HG02840 (cell line): ENCODE results near the gene TMEM259.

ENCODE experiments used
- ATAC-seq: cut with Tn5 transposase; IDR thresholded peaks from one replicate; pipeline ENCODE4 v1.9.1; 2021; ENCODE audit warnings: mild to moderate bottlenecking, moderate library complexity, moderate number of reproducible peaks; ENCODE audit not compliant: unreplicated experiment, low FRiP score

TMEM259 gene

DNA sequence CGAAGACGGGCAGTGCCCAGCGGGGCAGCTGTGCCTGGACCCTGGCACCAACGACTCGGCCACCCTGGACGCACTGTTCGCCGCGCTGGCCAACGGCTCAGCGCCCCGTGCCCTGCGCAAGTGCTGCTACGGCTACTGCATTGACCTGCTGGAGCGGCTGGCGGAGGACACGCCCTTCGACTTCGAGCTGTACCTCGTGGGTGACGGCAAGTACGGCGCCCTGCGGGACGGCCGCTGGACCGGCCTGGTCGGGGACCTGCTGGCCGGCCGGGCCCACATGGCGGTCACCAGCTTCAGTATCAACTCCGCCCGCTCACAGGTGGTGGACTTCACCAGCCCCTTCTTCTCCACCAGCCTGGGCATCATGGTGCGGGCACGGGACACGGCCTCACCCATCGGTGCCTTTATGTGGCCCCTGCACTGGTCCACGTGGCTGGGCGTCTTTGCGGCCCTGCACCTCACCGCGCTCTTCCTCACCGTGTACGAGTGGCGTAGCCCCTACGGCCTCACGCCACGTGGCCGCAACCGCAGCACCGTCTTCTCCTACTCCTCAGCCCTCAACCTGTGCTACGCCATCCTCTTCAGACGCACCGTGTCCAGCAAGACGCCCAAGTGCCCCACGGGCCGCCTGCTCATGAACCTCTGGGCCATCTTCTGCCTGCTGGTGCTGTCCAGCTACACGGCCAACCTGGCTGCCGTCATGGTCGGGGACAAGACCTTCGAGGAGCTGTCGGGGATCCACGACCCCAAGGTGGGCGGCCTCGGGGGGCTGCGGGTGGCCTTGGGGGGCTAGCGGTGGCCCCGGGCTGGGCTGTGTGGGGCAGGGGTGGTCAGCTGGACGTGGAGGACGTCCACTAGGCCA is 15.9 kb downstream of the TMEM259 start:
- no peak for ATAC-seq

DNA sequence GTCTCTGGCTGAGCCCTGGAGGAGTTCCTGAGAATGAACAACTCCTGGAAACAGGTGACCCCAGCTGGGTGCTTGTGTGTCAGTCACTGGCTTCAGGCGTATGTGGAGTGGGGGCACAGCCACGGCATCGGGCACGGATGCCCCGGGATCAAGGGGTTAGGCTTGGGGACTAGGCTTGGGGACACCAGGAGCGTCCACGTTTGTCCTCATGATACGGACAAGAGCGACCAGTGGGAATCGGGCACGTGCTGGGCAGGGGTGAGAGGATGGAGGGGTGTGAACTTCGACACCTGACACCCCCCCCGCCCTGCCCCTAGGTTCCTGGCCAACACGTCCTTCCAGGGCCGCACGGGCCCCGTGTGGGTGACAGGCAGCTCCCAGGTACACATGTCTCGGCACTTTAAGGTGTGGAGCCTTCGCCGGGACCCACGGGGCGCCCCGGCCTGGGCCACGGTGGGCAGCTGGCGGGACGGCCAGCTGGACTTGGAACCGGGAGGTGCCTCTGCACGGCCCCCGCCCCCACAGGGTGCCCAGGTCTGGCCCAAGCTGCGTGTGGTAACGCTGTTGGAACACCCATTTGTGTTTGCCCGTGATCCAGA is 16.6 kb downstream of the TMEM259 start:
- ATAC-seq: no peak

DNA sequence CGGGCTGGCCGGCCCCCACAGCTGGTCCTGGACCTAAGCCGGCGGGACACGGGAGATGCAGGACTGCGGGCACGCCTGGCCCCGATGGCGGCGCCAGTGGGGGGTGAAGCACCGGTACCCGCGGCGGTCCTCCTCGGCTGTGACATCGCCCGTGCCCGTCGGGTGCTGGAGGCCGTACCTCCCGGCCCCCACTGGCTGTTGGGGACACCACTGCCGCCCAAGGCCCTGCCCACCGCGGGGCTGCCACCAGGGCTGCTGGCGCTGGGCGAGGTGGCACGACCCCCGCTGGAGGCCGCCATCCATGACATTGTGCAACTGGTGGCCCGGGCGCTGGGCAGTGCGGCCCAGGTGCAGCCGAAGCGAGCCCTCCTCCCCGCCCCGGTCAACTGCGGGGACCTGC is 17.6 kb downstream of the TMEM259 start:
- no peak for ATAC-seq

DNA sequence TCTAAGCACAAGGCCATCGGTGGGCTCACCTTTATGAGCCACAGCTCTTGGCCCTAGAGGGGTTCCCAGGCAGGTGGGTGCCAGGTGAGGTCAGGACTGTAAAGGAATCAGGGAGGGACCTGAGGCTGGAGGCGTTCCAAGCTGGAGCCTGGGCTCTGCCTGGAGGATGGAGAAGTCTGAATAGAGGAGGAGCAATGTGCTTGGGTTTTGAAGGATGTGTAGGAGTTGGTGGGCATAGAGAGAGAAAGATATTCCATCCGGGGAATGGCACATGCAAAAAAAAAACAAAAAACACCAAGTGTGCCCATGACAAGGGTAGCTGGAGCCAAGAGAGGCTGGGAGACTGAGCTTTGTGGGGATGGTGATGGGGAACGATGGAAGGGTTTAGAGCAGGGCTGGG is 18.3 kb downstream of the TMEM259 start:
- ATAC-seq: no peak

DNA sequence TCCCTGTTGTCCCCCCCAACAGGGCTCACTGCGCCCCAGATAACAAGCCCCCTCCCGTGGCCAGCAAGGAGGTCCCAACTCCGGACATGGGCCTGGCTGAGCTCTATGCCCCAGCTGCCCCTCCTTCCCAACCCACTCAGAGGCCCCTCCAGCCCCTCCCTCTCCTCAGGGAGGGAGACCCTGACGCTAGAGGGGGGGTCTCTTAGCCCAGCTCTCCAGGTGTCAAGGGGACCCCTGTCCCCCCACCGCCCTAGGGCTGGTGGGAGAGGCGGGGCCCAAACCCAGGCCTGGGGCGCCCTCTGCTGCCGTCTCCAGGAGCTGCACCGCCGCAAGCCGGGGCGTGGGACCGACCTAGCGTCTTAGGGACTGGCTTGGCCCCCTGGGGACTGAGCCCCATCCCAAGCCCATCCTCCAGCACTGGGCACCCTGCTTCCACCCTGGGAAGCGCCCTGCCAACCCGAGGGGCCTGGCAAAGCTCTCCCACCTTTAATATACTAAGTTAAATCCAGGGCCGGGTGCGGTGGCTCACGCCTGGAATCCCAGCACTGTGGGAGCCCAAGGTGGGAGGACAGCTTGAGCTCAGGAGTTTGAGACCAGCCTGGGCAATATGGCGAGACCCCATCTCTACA is 19.3 kb downstream of the TMEM259 start:
- ATAC-seq: no peak

DNA sequence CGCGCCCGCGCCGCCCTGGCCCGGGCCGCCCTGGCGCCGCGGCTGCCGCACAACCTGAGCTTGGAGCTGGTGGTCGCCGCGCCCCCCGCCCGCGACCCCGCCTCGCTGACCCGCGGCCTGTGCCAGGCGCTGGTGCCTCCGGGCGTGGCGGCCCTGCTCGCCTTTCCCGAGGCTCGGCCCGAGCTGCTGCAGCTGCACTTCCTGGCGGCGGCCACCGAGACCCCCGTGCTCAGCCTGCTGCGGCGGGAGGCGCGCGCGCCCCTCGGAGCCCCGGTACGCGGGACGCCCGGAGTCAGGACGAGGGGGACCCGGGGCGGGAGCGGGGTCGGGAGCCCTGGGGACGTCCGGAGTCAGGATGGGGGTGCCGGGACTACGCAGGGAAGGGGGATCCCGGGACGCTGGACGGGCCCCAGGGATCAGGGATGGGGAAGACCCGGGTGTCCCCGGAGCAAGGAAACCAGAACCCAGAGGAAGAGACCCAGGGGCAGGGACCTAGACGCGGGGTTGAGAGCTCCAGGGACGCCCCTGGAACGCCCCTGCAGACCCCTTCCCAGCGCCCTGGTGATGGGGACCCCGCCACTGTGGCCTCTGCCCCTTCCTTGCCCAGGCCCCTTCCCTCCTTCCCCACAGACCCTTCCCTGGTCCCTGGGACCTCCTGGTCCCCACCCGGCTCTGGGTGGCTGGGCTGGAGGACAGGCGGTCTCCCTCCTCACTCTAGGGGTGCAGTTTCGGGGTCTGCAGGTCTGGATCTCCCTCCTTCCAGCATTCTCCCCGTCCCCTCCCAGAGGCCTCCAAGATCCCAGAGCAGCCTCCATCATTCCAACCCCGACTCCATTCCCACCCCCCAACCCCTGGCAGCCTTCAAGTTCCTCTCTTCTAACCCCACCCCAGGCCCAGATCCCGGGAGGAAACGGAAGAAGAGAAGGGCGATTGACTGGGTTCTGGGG is 20.1 kb downstream of the TMEM259 start:
- ATAC-seq: no peak

DNA sequence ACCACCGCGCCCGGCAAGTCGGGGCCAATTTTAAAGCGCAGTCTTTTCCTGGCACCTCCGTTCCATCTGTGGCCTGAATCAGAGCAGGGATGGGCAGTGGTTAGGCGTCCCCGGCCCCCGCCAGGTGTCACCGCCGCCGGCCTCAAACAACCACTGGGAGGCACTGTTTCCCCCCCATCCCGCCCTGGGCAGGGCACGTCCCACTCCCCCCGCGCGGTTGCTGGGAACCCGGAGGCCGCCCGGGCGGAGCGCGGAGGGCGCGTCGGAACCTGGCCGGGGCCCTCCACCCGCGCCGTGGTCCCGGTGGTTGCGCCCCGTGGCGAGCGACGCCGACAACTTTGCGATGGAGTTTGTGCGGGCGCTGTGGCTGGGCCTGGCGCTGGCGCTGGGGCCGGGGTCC is 20.8 kb downstream of the TMEM259 start, which contains the start of gene GRIN3B:
Gene GRIN3B, plus strand, starts transcription at position 325 of the 400 bp plus-strand sequence. Its CDS starts 19 bp downstream, at position 344.
- ATAC-seq: no peak

DNA sequence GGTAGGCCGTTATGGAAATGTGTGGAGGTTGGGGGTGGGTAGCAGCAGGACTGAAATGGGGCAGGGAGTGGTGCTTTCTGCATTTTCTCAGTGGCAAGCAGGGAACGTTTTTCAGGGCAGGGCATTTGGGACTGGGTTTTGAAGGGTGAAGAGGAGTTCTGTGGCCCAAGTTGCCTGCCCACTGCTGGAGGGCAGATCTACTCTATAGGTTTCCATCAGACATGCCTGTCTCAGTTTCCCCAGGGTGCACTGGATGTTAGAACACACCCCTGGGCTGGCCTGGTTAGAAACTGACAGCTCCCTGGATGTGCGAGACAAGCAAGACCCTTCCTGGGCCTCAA is 21.6 kb downstream of the TMEM259 start:
- ATAC-seq: no peak

DNA sequence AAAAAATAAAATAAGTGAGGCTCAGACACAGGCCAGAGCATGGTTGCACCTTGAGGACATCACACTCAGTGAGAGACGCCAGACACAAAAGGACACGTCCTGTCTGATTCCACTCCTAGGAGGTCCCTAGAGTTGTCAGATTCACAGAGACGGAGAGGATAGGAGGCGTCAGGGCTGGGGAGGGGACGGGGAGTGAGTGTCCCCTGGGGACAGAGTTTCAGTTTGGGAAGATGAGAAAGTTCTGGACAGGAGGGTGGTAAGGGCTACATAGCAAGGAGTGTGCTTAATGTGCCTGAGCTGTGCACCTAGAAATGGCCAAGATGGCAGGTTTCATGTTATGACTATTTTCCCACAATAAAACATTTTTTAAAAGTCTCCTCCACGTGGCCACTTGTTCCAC is 22.9 kb downstream of the TMEM259 start:
- no peak for ATAC-seq

DNA sequence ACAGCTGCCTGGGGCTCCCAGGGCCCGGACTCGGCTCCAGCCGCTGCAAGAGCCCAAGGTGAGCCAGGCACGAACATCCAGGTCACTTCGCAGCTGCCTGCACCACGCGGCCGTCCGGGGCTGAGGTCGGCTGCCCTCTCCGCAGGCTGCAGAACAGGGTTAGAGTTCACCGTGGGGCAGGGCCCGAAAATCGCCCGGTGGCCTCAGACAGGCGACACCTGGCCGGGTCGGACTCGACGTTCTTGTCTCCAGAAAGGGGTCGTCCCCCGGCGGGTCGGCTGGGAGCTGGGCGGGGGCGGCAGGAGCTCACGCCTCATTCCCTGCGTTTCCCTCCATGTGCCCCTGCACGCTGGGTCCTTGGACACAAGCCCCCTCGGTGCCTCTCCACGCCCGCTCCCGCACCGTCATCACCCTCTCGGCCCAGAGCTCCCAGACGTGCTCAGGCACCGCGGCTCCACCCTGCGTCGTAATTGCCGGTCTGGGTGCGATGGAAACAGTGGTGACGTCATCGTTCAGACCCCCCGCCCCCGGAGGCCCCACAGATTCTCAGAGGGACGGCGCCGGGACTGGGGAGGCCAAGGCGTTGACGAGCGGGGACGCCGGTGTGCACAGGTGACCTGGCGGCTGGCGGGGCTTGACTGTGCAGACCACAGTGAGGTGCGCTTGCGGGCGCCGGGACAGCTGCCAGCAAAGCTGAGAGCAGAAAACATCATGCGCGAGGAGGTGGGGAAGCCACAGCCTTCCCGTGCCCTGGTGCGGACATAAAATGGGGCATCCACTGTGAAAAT is 24.7 kb downstream of the TMEM259 start:
- ATAC-seq: no peak

DNA sequence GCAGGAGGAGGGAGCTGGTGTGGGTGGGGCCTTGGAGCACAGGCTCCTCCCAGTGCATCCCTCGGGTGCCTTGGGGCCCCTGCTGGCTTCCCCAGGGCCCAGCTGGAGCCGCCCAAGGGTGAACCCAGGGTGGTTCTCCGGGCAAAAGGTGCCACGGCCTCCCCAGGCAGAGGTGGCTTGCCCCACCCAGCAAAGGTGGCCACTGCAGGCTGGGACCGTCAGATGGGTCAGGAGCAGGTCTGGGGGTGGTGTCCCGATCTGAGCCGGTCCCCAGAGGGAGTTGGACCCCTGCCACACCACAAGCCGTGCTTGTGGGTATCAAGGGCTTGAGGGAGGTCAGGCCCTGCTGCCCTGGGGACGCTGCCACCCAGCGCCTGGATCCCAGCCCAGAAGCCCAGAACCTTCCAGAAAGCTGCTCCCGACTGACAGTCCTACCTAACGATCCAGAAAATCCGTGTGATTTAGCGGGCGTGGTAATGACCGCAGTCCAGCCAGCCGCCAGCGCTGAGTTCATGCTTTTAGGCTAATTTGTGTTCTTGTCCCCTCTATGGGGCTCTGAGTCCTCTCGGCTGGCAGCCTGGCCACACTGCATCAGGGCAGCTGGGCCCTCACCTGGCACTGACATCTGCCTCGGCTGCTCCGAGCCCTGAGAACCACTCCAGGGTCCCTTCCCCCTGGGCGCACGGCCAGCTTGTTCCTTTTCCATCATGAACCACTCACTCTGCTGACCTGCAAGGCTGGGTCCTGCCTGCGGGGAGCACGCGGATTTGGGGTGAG is 25.7 kb downstream of the TMEM259 start:
- no peak for ATAC-seq

DNA sequence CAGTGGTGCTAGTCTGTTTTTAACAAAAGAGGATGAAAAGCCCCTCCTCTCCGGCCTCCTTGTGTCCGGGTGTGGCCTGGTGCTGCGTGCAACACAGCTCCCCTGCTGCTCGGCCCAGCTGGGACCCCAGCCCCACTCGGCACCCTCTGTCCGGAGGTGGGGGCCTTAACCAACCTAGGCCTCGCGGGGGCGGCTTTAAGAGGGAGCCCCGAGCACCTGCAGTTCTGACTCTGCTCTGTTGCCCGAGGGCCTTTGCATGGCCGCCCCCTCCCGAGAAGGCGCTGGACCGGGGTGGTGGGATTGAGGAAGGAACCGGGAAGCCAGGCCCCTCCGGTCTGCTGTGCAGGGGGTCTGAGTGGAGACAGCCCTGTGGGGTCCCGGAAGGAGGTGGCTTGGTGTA is 26.4 kb downstream of the TMEM259 start:
- ATAC-seq: no peak

DNA sequence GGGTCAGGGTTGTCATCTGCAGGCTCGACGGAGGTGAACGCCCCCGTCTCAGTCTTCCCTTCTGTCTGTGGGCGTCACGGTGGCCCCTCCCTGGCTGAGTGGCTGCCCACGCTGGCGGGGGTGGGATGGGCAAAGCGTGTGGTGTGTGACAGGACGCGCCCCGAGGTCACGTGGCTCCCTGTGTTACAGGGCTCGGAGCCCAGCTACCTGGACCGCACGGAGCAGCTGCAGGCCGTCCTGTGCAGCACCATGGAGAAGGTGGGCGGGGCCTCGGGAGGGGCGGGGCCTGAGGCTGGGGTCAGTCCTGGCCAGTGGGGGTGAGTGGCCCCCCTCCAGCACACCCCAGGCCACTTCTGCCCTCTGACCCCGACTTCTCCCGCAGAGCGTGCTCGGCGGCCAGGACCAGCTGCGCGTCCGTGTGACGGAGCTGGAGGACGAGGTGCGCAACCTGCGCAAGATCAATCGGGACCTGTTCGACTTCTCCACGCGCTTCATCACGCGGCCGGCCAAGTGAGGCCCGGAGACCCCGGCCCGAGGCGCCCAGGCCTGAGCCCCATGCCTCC is 27.0 kb downstream of the TMEM259 start:
- no peak for ATAC-seq

DNA sequence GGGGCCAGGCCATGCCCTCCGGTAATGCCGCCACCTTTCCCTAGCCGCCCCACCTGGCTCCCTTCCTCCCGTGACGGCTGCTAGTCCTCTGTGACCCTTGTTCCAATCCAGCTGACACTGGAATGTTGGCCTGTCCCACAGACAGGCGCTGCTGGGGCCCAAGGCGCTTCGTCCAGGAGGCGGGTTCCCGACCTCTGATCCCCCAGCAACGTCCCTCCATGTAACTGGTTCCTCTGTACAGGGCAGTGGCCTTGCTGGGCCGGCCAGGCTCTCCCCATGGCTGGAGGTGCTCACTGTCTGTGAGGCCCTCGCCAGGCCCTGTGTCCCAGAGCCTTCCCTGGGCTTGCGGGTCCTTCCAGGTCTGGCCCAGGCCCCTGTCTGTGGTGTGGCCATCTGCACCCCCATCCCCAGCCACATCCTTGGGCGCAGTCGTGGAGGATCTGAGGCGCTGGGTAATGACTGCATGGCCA is 27.5 kb downstream of the TMEM259 start:
- ATAC-seq: no peak

DNA sequence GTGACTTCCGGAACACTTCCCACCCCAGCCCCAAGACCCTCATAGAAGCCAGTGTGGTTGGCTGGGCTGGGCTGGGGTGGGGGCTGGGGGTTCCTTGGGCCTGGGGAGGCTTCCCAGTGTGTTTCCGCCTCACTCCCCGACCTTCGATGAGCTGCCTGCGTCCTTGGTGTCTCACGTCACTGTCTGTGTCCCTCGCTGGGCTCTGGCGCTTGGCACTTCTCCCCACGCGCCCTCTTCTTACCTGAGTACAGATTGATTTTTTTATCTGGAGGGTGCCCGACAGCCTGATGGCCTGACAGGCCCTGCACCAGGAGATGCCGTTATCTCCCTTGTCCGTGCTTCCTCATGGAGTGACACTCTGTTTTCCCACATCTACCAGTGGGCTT is 28.3 kb downstream of the TMEM259 start:
- no peak for ATAC-seq

DNA sequence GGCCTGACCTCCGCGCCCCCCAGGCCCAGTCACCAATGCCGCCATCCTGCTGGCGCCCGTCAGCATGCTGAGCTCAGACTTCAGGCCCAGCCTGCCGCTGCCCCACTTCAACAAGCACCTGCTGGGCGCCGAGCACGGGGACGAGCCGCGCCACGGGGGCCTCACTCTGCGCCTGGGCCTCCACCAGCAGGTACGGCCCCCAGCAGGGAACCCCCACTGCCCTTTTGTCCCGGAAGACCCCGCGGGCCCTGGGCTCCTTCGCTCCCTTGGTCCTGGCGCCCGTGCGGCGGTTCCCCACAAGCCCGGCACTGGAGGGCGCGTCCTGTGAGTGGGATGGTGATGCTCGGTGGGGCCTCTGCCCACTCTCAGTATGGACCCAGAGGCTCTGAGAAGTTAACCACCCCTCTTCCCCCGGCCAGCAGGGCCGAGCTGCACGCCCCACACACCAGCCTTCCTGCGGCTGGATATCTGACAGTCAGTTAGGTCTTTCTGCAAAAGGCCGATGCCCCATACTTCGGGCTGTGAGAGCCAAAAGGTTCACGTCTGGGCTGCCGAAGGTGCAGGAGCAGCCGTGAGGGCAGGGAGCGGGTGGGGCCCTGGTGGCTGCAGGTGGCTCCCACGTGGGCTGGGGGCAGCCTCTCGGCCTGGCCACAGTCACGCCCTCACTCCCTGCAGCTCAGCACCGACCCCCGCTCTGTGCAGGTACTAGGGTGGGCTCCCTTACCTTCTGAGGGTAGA is 28.8 kb downstream of the TMEM259 start:
- ATAC-seq: no peak

DNA sequence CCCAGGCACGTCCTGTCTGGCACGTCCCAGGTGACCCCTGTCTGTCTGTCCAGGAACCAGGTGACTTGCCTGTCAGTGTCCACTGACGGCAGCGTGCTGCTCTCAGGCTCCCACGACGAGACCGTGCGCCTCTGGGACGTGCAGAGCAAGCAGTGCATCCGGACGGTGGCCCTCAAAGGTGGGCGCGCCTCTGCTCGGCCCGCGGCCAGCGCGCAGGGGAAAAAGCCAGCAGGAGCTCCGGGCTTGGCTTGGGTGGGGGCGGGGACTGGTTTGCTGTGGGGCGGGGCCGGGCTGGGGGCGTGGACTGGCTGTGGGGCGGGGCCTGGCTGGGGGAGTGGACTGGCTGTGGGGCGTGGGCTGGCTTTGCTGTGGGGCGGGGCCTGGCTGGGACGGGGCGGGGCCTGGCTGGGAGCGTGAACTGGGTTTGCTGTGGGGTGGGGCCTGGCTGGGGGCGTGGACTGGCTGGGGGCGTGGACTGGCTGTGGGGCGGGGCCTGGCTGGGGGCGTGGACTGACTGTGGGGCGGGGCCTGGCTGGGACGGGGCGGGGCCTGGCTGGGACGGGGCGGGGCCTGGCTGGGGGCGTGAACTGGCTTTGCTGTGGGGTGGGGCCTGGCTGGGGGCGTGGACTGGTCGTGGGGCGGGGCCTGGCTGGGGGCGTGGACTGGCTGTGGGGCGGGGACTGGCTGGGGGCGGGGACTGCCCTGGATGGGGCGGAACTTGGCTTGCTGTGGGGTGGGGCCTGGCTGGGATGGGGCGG is 29.6 kb downstream of the TMEM259 start:
- no peak for ATAC-seq
